ENCODE results near the gene ITPA. TPM values are rescaled to one million over a fixed set of nuclear protein-coding genes. Genes with fewer than 3 reads are reported as not detected.

ITPA gene
- total and polyA plus RNA-seq, 2 of the 13 experiments (the other 11 are each of a cell fraction or from before 2014, with no cell fraction given) = 60.1 to 103 TPM

DNA sequence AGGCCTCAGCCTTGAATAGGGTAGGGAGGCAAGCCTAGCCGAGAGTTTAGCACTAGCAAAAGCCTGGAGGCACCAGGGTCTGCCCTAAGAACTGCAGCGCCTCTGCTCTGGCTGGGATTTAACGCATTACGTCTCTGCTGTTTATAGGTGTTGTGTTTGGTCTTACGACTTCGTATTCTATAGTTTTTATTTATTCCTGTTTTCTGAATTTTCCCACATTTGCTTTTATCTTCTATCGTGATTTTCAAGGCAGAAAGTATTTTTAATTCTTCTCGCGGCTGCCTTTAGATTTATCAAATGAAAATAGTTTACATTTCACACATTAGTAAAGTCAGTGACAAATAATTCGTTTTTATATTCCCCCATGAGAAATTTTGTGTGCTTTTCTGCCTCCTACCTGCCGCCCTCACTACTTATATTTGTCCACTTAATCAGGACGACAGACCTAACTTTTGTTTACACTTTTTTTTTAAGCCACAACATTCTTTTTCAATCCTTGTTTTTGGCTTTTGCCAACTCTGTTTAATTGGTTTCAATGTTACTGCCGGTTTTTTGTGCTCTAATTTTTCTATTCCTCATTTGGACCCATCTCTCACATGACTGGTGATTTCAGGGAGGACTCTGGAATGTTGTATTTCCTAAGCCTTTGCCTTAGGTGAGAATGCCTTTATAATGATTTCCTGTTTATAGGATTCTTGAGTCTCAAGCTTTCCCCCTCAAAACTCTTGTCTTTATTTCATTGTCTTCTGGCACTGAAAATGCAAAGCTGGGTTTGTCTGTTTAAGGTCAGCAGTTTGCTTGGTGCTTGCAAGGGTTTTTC, 34.6 kb upstream of the ITPA start (continued):
- TF ChIP-seq, protein P1, sequence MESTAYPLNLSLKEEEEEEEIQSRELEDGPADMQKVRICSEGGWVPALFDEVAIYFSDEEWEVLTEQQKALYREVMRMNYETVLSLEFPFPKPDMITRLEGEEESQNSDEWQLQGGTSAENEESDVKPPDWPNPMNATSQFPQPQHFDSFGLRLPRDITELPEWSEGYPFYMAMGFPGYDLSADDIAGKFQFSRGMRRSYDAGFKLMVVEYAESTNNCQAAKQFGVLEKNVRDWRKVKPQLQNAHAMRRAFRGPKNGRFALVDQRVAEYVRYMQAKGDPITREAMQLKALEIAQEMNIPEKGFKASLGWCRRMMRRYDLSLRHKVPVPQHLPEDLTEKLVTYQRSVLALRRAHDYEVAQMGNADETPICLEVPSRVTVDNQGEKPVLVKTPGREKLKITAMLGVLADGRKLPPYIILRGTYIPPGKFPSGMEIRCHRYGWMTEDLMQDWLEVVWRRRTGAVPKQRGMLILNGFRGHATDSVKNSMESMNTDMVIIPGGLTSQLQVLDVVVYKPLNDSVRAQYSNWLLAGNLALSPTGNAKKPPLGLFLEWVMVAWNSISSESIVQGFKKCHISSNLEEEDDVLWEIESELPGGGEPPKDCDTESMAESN (CRISPR knock-in tag; conservative IDR thresholded peaks at IDR 0.05) = no peak
- TF ChIP-seq ZFP36 (IDR thresholded peaks at IDR 0.05; ENCODE audit: borderline replicate concordance, low read depth, low read length, partially characterized antibody) (no peak), DNMT3B (CRISPR knock-in tag; conservative IDR thresholded peaks at IDR 0.05) (peak; percentile 8), ZNF317 (CRISPR knock-in tag; IDR thresholded peaks at IDR 0.05) (0 out of 2 replicates have a peak, but pooled peaks have one; percentile 36), ZNF564 (CRISPR knock-in tag; IDR thresholded peaks at IDR 0.05) (0 out of 2 replicates have a peak, but pooled peaks have one; percentile 1), SETDB1 (CRISPR knock-in tag; IDR thresholded peaks at IDR 0.05; ENCODE audit: borderline replicate concordance) (no peak), KAT2B (IDR thresholded peaks at IDR 0.05; ENCODE audit: borderline replicate concordance, low read depth, low read length) (no peak), SUZ12 (IDR thresholded peaks at IDR 0.05; ENCODE audit: low read depth, low read length) (no peak), FIP1L1 (IDR thresholded peaks at IDR 0.05; ENCODE audit: borderline replicate concordance, insufficient read depth, low read depth, low read length) (no peak), ZNF816 (CRISPR knock-in tag; IDR thresholded peaks at IDR 0.05; ENCODE audit: borderline replicate concordance) (peak; percentile 15; the same call in 1 of the 2 replicates), FOXO1 (CRISPR knock-in tag; IDR thresholded peaks at IDR 0.05) (no peak), ZKSCAN5 (CRISPR knock-in tag; IDR thresholded peaks at IDR 0.05) (0 out of 2 replicates have a peak, but pooled peaks have one; percentile 13)
- TF ChIP-seq, protein P2, sequence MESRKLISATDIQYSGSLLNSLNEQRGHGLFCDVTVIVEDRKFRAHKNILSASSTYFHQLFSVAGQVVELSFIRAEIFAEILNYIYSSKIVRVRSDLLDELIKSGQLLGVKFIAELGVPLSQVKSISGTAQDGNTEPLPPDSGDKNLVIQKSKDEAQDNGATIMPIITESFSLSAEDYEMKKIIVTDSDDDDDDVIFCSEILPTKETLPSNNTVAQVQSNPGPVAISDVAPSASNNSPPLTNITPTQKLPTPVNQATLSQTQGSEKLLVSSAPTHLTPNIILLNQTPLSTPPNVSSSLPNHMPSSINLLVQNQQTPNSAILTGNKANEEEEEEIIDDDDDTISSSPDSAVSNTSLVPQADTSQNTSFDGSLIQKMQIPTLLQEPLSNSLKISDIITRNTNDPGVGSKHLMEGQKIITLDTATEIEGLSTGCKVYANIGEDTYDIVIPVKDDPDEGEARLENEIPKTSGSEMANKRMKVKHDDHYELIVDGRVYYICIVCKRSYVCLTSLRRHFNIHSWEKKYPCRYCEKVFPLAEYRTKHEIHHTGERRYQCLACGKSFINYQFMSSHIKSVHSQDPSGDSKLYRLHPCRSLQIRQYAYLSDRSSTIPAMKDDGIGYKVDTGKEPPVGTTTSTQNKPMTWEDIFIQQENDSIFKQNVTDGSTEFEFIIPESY (CRISPR knock-in tag; IDR thresholded peaks at IDR 0.05) = no peak
- TF ChIP-seq, protein P3, sequence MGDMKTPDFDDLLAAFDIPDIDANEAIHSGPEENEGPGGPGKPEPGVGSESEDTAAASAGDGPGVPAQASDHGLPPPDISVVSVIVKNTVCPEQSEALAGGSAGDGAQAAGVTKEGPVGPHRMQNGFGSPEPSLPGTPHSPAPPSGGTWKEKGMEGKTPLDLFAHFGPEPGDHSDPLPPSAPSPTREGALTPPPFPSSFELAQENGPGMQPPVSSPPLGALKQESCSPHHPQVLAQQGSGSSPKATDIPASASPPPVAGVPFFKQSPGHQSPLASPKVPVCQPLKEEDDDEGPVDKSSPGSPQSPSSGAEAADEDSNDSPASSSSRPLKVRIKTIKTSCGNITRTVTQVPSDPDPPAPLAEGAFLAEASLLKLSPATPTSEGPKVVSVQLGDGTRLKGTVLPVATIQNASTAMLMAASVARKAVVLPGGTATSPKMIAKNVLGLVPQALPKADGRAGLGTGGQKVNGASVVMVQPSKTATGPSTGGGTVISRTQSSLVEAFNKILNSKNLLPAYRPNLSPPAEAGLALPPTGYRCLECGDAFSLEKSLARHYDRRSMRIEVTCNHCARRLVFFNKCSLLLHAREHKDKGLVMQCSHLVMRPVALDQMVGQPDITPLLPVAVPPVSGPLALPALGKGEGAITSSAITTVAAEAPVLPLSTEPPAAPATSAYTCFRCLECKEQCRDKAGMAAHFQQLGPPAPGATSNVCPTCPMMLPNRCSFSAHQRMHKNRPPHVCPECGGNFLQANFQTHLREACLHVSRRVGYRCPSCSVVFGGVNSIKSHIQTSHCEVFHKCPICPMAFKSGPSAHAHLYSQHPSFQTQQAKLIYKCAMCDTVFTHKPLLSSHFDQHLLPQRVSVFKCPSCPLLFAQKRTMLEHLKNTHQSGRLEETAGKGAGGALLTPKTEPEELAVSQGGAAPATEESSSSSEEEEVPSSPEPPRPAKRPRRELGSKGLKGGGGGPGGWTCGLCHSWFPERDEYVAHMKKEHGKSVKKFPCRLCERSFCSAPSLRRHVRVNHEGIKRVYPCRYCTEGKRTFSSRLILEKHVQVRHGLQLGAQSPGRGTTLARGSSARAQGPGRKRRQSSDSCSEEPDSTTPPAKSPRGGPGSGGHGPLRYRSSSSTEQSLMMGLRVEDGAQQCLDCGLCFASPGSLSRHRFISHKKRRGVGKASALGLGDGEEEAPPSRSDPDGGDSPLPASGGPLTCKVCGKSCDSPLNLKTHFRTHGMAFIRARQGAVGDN (CRISPR knock-in tag; IDR thresholded peaks at IDR 0.05) = no peak
- TF ChIP-seq, protein P4, sequence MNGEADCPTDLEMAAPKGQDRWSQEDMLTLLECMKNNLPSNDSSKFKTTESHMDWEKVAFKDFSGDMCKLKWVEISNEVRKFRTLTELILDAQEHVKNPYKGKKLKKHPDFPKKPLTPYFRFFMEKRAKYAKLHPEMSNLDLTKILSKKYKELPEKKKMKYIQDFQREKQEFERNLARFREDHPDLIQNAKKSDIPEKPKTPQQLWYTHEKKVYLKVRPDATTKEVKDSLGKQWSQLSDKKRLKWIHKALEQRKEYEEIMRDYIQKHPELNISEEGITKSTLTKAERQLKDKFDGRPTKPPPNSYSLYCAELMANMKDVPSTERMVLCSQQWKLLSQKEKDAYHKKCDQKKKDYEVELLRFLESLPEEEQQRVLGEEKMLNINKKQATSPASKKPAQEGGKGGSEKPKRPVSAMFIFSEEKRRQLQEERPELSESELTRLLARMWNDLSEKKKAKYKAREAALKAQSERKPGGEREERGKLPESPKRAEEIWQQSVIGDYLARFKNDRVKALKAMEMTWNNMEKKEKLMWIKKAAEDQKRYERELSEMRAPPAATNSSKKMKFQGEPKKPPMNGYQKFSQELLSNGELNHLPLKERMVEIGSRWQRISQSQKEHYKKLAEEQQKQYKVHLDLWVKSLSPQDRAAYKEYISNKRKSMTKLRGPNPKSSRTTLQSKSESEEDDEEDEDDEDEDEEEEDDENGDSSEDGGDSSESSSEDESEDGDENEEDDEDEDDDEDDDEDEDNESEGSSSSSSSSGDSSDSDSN (CRISPR knock-in tag; IDR thresholded peaks at IDR 0.05) = peak; percentile 25
- TF ChIP-seq, protein P5, sequence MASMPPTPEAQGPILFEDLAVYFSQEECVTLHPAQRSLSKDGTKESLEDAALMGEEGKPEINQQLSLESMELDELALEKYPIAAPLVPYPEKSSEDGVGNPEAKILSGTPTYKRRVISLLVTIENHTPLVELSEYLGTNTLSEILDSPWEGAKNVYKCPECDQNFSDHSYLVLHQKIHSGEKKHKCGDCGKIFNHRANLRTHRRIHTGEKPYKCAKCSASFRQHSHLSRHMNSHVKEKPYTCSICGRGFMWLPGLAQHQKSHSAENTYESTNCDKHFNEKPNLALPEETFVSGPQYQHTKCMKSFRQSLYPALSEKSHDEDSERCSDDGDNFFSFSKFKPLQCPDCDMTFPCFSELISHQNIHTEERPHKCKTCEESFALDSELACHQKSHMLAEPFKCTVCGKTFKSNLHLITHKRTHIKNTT (CRISPR knock-in tag; IDR thresholded peaks at IDR 0.05) = no peak

Measured in HepG2 (cell line).